DMS 273 (cell line): ENCODE measurements around the gene KCNA3.
"Not testable (repeated sequence)": the region's sequence is repeated elsewhere in the genome, so short reads cannot be mapped to it uniquely, and the experiment has no call there.

Experiments used
- DNase-seq: peaks from one replicate; lab custom pipeline; 2025; ENCODE audit not compliant: unreplicated experiment; lab: John Stamatoyannopoulos, UW

The KCNA3 gene

DNA sequence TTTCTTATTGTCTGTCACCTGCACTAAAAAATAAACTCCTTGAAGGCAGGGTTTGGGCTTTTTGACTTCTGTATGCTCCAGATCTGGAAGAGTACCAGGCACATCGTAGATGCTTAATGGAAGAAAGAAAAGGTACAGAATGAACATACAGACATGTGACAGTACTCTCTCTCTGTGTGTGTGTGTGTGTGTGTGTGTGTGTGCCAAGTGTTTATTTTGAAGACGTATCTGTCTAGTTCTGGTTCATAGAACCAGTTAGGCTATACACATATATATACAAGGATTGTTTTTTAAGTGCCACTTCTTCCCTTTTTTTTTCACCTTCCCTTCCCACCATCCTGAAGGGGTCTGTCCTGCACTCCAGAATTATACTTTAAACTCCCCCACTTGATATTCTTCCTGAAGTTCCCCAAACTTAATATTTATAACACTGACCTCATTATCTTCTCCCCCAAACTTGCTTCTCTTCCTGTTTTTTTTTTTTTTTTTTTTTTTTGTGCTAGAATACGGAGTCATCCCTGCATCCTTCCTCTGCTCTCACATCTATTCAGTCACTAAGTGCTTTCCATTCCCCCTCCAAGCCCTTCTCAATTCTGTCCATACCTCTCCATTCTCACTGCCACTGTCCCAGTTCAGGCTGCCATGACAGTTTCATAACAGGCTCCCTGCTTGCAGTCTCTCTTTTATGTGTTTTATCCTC lies 5.4 kb upstream of the KCNA3 start:
- no peak for DNase-seq

DNA sequence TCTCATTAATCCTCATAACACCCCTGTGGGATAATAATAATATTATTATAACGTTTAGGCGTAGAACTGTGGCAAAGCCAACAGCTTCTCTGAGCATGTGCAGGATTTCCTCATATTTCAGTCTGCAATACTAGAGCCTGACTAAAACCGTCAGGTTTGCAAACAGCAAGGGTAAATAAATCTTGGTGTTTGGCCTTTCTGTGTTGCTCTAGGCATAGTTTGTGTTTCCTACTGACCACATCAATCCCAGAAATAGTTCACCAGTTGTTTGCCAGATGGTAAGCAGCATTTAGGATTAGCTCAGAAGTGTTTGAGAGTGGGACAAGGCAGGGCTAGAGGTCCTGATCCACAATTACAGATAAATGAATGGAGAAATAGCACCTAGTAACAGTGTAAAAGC lies 2.8 kb upstream of the KCNA3 start:
- peak; percentile 67 for DNase-seq

DNA sequence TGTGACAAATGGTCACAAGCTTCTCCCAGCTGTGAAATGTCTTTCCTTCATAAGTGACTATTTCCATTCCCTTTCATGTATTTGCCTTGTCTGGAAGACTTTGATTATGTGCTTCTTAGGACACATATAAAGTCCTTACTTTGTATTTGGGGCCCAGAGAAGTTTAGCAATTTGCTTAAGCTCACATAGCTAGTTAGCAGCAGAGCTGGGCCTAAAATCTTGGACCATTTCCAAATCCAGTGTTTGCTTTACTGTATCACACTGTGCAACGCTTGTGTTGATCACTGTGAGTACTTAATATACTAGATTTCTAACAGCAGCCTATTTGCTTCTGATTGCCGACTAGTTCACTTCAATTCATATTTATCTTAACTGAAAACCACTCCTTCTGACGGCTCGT lies 2.2 kb upstream of the KCNA3 start:
- peak; percentile 76 for DNase-seq

DNA sequence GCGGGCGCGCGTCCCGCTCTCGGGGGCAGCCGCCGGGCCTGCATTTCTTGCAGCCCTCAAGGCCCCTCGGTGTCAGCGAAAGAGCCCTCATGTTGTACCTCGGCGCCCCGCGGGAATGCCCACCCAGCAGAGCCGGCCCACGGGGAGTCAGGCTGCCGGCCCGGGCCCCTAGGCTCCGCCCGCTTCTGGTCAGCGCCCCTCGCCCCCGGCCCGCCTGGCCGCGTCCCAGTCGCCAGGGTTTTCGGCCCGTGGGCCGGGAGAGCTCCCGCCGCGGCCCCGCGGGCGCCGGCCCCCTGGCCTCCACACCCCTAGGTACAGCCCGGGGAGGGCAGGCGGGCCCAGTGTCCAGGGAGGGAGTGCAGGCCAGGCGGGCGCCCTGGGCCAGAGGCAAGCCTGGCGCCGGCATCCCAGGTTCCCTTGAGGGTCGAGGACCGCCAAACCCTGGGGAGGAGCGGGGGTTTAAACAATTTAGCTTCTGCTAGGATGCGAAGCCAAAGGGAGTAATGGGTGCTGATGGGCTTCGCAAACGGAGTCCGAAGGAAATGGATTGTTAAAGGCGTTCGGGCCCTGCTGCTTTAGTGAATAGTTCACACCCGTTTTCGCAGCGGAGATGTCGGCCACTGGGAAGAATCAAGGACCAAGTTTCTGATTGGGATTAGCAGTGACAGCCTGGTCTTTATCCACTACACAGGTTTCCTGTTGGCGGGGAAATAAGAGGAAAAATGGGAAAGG lies 486 bp upstream of the KCNA3 start:
- DNase-seq, result peak; percentile 24

GRCh38 chr1:110673805-110674336 lies 869 bp downstream of the KCNA3 start:
- DNase-seq, result no peak

DNA sequence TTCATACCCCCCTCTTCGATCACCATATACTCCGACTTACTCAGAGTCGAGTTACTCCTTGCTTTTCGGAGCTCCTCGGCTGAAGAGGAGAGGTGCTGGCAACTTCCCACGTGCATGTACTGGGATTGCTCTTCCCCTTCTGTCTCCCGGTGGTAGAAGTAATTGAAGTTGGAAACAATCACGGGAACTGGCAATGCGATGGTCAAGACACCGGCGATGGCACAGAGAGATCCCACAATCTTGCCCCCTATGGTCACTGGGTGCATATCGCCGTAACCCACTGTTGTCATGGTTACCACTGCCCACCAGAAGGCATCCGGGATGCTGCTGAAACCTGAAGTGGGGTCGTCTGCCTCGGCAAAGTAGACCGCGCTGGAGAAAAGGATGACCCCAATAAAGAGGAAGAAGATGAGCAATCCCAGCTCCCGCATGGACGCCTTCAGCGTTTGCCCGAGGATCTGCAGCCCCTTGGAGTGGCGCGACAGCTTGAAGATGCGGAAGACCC lies 1.5 kb downstream of the KCNA3 start:
- peak; percentile 38 for DNase-seq

DNA sequence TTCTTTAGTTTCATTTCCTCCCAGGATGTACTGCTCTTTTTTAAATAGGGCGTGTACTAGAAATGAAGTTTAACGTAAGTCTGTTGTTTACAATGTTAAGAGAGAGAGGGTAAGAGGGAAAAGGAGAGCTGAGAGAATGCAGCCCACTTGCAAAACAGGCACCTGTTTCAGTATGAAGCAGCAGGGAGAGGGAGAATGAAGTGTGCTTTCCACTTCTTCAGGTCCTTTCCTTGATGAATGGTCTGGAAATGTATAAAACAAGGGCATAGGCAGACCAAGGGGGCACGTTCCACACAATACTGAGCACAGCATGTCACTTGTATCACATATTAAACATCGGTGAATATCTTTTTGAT lies 2.0 kb downstream of the KCNA3 start:
- DNase-seq, result peak; percentile 30

- peak; percentile 90 for DNase-seq
Observed at GRCh38 chr1:110672001-110672752, 2.6 kb downstream of the KCNA3 start.

DNA sequence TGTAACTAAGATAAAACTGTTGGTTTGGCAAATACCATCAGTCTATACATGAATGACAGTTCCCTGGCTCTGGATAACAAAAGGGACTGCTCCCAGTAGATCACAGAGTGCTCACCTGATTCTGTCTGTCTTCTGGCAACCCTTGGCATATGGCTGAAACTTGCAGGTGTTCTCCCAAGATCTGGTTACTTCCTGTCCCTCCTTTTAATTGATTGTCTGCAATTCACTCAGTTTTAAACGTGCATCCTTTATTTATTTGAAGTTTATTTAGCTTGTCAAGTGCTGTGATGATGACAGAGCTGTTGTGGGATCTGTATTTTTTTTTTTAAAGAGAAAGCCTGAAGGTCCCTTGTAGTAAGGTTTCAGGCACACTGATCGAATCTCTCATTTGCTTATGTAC lies 3.4 kb downstream of the KCNA3 start:
- DNase-seq, result no peak

GRCh38 chr1:110668549-110668948 lies 6.2 kb downstream of the KCNA3 start:
- no peak for DNase-seq

- no peak for DNase-seq
Observed at GRCh38 chr1:110667776-110668175, 7.0 kb downstream of the KCNA3 start.

DNA sequence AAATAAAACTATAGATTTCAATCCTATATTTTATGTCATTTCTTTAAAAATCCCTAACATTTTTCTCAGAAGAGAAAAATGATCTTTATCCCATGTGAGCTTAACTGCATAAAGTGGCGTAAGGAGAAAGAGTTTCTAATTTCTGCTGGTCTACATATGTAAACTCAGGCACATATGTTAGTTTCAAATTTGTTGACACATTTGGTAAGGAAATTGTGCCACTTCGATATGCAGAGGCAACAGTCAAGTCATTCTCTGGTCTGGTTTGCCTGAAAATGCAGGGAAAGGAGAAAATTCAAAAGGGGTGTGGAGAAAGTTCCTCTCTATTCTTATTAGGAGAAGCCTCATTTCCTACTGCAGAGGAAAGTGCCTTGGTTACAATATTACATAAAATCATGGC lies 11.5 kb downstream of the KCNA3 start:
- no peak for DNase-seq

- not testable (repeated sequence) for DNase-seq
Observed at GRCh38 chr1:110659559-110659958, 15.2 kb downstream of the KCNA3 start.

- DNase-seq, result no peak
Observed at GRCh38 chr1:110657351-110657750, 17.4 kb downstream of the KCNA3 start.

DNA sequence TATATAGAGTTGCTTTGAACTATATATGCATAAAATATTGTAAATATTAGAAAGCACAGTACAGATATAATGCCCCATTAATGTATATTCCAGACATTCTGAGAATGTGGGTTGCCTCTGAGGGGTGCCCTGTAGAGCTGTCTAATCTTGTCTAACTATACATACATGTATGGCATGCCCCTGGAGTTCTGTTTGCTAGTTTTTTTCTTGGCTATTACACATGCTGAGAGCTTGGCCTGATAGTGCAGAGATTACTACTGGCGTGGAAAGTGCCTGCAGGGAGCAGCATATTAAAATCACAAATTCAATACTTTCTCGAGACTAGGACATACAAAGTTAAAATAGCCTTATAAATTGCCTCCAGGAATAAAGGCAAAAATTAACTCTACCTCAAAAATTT lies 24.1 kb downstream of the KCNA3 start:
- no peak for DNase-seq

GRCh38 chr1:110648417-110648816 lies 26.3 kb downstream of the KCNA3 start:
- DNase-seq, result no peak

DNA sequence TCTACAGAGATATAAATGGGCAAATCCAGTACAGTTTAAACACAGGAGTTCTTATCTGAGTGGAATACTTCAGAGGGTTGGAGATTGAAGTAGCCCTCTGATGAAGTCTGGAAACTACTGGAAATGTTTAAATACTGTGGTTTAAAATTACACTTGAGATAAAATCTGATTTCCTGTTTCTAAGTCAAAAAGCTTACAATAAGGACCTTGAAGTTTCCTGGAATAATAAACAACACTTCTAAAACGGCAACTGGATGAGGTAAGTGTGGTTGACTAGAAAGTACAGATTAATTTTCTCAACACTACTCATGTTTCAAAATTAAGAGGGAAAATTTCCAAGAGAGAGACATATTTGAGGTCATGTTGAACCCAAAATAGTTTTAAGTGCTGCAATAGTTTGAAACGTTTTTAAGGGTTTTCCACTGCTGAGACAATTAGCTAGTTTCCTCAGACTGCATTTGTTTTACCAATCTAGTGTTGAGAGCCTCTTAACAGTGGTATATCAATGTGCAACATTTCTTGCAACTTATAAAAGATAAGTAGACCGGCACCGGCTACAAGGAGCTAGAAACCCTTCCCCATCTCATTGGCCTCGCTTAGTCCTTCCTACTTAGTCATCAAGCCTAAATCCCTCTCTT lies 27.4 kb downstream of the KCNA3 start:
- DNase-seq, result no peak

DNA sequence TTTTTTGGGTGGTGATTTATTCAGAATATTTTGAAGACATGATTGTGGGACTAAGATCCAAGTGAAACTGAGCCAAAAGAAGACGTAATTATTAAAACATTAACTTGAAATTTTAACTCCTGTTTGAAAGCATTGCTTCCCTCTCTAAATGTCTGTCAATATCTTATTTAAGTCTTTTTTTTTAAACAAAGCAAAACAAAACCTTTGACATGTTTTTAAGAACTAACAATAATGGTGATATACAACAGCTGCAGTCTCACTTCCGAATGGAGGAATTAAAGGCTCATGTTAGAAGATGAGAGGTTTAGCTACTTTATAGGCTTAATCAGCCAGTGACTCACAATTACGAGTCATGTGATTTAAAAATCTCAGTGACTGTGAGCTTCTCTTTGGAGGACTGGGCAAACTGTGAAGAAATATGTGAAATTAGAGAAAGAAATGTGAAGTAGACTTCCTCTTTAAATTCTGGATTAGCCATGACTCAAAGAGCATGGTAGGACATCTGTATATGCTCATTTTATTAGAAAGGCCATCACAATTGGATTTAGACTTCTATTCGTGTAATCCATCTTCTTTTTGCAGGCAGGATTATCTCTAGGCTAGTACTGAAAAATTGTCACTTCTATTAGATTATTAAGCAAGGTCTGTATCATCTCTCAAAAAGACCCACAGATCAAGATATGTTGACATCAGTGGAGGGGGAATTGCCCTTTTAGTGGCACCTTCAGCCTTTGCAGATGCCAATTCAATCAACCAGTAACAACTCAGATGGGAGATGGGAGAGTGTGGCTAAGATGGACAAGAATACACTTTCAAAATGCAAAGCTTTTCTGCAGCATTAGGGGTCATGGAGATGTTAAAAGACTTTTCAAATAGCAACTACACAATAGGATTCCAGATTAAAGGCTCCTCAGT lies 28.7 kb downstream of the KCNA3 start:
- DNase-seq, result no peak

- DNase-seq, result no peak
Observed at GRCh38 chr1:110645211-110645610, 29.5 kb downstream of the KCNA3 start.

- DNase-seq, result no peak
Observed at GRCh38 chr1:110643879-110644472, 30.8 kb downstream of the KCNA3 start.
